ENCODE data around the gene OPN1MW3. TPM values are rescaled to one million over a fixed set of nuclear protein-coding genes. Genes with fewer than 3 reads are reported as not detected.
"Not testable (repeated sequence)": the region's sequence is repeated elsewhere in the genome, so short reads cannot be mapped to it uniquely, and the experiment has no call there.

The OPN1MW3 gene
- total RNA-seq, 1 donor from 2014 or later, result not detected

GRCh38 chrX:154298312-154298711 lies 40.9 kb downstream of the OPN1MW3 start:
- no peaks in the 10 kb centered on the region for H3K4me1 Mint-ChIP-seq (ENCODE audit: unreplicated experiment)
- H3K4me3 Mint-ChIP-seq, result no peak overlapping the region
- H3K9me3 Mint-ChIP-seq, result no peaks in the 10 kb centered on the region
- TF ChIP-seq, protein P1, sequence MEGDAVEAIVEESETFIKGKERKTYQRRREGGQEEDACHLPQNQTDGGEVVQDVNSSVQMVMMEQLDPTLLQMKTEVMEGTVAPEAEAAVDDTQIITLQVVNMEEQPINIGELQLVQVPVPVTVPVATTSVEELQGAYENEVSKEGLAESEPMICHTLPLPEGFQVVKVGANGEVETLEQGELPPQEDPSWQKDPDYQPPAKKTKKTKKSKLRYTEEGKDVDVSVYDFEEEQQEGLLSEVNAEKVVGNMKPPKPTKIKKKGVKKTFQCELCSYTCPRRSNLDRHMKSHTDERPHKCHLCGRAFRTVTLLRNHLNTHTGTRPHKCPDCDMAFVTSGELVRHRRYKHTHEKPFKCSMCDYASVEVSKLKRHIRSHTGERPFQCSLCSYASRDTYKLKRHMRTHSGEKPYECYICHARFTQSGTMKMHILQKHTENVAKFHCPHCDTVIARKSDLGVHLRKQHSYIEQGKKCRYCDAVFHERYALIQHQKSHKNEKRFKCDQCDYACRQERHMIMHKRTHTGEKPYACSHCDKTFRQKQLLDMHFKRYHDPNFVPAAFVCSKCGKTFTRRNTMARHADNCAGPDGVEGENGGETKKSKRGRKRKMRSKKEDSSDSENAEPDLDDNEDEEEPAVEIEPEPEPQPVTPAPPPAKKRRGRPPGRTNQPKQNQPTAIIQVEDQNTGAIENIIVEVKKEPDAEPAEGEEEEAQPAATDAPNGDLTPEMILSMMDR (conservative IDR thresholded peaks at IDR 0.05), result no peak
- H3K27me3 Mint-ChIP-seq, result peaks cover 3% of the 10 kb centered on the region
- H3K36me3 Mint-ChIP-seq, result no peaks in the 10 kb centered on the region
- no peak for DNase-seq (ENCODE audit: extremely low spot score, unreplicated experiment)
- no peak overlapping the region for H3K27ac Mint-ChIP-seq

DNA sequence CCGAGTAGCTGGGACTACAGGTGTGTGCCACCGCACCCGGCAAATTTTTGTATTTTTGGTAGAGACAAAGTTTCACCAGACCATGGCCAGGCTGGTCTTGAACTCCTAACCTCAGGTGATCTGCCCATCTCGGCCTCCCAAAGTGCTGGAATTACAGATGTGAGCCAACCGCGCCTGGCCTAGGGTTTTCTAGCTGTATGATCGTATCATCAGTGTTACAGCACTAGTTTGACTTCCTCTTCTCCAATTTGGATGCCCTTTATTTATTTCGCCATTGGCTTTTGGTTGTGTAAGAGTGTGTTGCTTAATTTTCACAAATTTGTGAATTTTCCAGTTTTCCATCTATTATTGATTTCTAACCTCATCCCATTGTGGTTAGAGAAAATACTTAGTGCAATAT lies 43.4 kb downstream of the OPN1MW3 start:
- Mint-ChIP-seq H3K36me3 (no peaks in the 10 kb centered on the region), H3K4me3 (no peak overlapping the region), H3K4me1 (ENCODE audit: unreplicated experiment) (no peaks in the 10 kb centered on the region), H3K27me3 (peaks cover 3% of the 10 kb centered on the region), H3K9me3 (no peaks in the 10 kb centered on the region), H3K27ac (no peak overlapping the region)
- DNase-seq (ENCODE audit: extremely low spot score, unreplicated experiment), result no peak
- TF ChIP-seq, protein P1 (conservative IDR thresholded peaks at IDR 0.05), result no peak

- not testable (repeated sequence) for H3K4me1 Mint-ChIP-seq (ENCODE audit: unreplicated experiment); H3K36me3 Mint-ChIP-seq; H3K27me3 Mint-ChIP-seq; H3K4me3 Mint-ChIP-seq; DNase-seq (ENCODE audit: extremely low spot score, unreplicated experiment); H3K9me3 Mint-ChIP-seq; H3K27ac Mint-ChIP-seq
Observed at GRCh38 chrX:154302998-154303397, 45.6 kb downstream of the OPN1MW3 start.

GRCh38 chrX:154303476-154303875 lies 46.1 kb downstream of the OPN1MW3 start:
- H3K36me3 Mint-ChIP-seq, result no peaks in the 10 kb centered on the region
- H3K9me3 Mint-ChIP-seq, result no peaks in the 10 kb centered on the region
- no peak overlapping the region for H3K27ac Mint-ChIP-seq
- no peak for DNase-seq (ENCODE audit: extremely low spot score, unreplicated experiment)
- H3K4me1 Mint-ChIP-seq (ENCODE audit: unreplicated experiment), result no peaks in the 10 kb centered on the region
- no peak overlapping the region for H3K4me3 Mint-ChIP-seq
- H3K27me3 Mint-ChIP-seq, result peaks cover 3% of the 10 kb centered on the region
- TF ChIP-seq, protein P1 (conservative IDR thresholded peaks at IDR 0.05), result no peak

GRCh38 chrX:154304846-154305245 lies 47.5 kb downstream of the OPN1MW3 start:
- Mint-ChIP-seq H3K4me3 (no peak overlapping the region), H3K9me3 (no peaks in the 10 kb centered on the region), H3K4me1 (ENCODE audit: unreplicated experiment) (no peaks in the 10 kb centered on the region), H3K27ac (no peak overlapping the region), H3K36me3 (no peaks in the 10 kb centered on the region), H3K27me3 (peaks cover 3% of the 10 kb centered on the region)
- TF ChIP-seq, protein P1 (conservative IDR thresholded peaks at IDR 0.05), result no peak
- DNase-seq (ENCODE audit: extremely low spot score, unreplicated experiment), result no peak

DNA sequence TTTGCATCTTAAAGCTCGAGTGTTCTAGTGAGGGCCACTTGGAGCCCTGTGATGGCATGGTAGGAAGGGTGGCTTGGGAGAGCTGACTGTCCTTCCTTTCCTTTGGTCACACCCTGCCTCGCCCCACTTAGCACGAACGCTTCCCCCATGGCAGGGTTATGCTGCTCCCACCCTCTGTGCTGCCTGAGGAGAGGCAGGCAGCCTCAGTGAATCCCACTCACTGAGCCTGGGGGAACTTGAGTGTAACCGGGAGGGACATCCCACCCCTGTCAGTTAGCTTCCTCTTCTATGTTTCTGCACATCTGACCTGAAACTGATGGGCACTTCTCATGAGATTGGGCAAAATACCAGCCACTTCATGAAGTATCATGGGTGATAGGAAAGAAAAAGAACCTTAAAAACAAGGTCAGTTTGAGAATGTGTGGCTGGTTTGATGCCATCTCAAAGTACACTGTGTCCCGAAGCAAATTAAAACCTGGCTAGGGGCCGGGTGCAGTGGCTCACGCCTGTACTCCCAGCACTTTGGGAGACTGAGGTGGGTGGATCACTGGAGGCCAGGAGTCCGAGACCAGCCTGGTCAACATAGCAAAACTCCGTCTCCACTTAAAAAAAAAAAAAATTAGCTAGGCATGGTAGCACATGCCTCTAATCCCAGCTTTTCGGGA lies 48.3 kb downstream of the OPN1MW3 start:
- TF ChIP-seq, protein P1 (conservative IDR thresholded peaks at IDR 0.05), result no peak
- H3K4me3 Mint-ChIP-seq, result no peak overlapping the region
- no peak overlapping the region for H3K27ac Mint-ChIP-seq
- H3K36me3 Mint-ChIP-seq, result no peaks in the 10 kb centered on the region
- no peak for DNase-seq (ENCODE audit: extremely low spot score, unreplicated experiment)
- peaks cover 3% of the 10 kb centered on the region for H3K27me3 Mint-ChIP-seq
- peaks cover 3% of the 10 kb centered on the region for H3K4me1 Mint-ChIP-seq (ENCODE audit: unreplicated experiment)
- no peaks in the 10 kb centered on the region for H3K9me3 Mint-ChIP-seq

All from type B pancreatic cell (in vitro differentiated cells).